ENCODE data around the gene MACROD1.
A peak's percentile ranks its signal among the peaks of the same experiment; 100 is the strongest.

MACROD1 gene

DNA sequence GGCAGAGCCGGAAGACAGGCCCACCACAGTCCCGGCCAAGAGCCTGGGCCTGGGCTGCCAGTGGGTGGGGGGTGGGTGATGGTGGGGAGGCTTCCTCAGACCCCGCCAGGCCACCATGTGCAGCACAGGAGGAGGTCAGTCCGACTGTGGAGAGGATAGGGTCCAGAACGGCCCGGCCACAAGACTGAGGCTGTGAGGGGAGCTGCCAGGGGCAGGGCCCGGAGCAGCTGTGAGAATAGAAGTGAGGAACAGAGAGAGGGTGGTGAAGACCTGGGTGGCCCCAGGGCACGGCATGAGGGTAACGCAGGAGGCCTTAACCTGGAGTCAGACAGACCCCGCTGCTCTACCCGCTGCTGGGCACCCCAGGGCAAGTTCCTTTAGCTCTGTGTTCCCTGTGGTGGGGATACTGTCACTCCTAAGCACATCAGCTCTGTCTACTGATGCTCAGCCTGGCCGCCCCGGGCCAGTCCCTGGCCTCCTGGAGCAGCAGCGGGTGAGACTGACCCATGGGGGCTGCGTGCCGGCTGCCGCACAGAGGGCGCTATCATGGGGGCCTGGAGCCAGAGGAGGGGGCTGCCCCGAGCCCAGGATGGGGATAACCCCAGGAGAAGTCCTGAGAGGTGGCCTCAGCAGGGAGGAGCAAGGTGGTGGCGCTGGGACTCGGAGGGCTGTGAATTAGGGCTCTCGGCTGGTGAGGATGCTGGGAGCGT is 42.3 kb upstream of the MACROD1 start:
- TF ChIP-seq, protein P1, sequence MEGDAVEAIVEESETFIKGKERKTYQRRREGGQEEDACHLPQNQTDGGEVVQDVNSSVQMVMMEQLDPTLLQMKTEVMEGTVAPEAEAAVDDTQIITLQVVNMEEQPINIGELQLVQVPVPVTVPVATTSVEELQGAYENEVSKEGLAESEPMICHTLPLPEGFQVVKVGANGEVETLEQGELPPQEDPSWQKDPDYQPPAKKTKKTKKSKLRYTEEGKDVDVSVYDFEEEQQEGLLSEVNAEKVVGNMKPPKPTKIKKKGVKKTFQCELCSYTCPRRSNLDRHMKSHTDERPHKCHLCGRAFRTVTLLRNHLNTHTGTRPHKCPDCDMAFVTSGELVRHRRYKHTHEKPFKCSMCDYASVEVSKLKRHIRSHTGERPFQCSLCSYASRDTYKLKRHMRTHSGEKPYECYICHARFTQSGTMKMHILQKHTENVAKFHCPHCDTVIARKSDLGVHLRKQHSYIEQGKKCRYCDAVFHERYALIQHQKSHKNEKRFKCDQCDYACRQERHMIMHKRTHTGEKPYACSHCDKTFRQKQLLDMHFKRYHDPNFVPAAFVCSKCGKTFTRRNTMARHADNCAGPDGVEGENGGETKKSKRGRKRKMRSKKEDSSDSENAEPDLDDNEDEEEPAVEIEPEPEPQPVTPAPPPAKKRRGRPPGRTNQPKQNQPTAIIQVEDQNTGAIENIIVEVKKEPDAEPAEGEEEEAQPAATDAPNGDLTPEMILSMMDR (IDR thresholded peaks at IDR 0.05; ENCODE audit: low read depth, low read length): no peak
- DNase-seq (ENCODE audit: low read depth in 2 of 2): no peak
- H3K4me3 ChIP-seq (replicated peaks in 1 of 2; ENCODE audit: low read depth in 2 of 2, low read length in 2 of 2): peak overlapping the region in 1 of 2 donors; percentile 30

DNA sequence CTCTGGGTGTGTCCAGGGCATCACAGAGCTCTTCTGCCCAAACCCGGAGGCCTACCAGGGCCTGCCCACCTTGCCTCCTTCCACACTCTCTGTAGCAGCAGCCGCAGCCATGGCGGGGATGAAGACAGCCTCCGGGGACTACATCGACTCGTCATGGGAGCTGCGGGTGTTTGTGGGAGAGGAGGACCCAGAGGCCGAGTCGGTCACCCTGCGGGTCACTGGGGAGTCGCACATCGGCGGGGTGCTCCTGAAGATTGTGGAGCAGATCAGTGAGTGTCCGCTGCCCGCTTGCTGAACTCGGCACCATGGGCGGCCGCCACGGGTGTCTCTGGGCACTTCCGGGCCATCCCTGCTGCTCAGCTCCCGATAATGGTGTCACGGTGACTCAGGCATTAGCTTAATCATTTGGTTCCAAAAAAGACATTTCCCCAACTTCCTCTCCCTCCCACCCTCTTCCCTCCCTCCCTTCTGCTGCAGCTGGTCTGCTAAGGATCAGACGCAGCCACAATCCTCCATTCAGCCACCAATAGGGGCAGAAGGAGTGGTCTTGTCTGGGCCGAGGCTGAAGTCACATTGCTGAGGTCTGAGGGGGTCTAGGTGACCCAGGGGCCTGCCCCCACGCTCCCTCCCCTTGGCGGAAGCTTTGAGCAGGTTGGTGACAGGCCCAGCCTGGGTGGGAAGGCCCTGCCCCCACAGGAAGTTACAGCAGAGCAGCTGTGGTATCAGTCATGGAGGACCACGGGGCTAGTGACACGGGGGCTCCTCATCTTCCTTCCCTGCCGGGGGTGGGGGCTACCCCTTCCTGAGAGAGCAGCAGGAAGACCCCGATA is 41.6 kb upstream of the MACROD1 start:
- TF ChIP-seq, protein P1 (IDR thresholded peaks at IDR 0.05; ENCODE audit: low read depth, low read length): no peak
- peak; percentile 79 to 90 for DNase-seq (ENCODE audit: low read depth in 2 of 2)
- H3K4me3 ChIP-seq (replicated peaks in 1 of 2; ENCODE audit: low read depth in 2 of 2, low read length in 2 of 2): peak overlapping the region in 1 of 2 donors; percentile 30

DNA sequence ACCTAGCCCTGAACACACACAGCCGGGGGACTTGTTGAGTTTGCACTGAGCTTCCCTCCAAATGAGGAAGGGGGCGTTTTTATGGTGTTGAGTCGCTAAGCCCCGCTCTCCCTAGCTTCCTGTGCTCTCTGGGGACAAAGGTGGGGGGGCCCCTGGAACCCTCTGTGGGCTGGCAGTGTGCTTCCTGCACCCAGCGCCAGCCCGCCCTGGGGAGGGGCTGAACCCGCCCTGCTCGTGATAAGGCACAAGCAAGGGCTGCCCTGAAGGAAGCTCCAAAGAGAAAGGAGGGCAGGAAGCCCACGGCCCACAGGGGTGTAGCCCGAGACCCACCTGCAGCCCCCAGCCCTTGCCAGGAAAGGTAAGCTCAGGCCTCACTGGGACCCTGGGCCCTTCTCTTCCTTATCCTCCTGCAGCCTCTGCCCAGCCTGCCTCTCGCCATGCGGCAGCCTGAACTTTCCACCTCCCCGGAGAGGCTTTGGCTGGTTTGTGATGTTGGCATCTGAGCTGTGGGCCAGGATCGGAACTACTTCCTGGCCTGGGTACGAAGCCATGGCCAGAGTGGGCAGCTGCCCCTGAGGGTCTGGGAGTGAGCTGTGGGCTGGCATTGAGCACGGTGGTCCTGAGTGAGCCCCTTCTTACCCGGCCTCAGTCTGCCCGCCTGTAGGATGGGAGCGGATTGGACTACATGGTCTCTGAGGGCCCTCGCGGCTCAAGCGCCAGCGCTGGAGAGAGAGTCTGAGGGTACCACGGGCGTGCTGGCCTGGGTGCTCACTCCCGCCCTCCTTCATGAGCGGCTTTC is 40.7 kb upstream of the MACROD1 start, which contains the start of gene FERMT3:
Gene FERMT3 (plus strand): TSS at position 265 of the 799 bp plus-strand sequence. CDS start 644 bp downstream, outside the sequence.
- no peak for DNase-seq (ENCODE audit: low read depth in 2 of 2)
- peak within 1 kb of the TSS in 1 of 2 donors; percentile 30 for H3K4me3 ChIP-seq (replicated peaks in 1 of 2; ENCODE audit: low read depth in 2 of 2, low read length in 2 of 2)
- TF ChIP-seq, protein P1 (IDR thresholded peaks at IDR 0.05; ENCODE audit: low read depth, low read length): no peak

- TF ChIP-seq, protein P1 (IDR thresholded peaks at IDR 0.05; ENCODE audit: low read depth, low read length): peak; percentile 73
- peak; percentile 96 to 98 for DNase-seq (ENCODE audit: low read depth in 2 of 2)
- H3K4me3 ChIP-seq (replicated peaks in 1 of 2; ENCODE audit: low read depth in 2 of 2, low read length in 2 of 2): no peak overlapping the region
Measured at GRCh38 chr11:64204464-64204989, 38.6 kb upstream of the MACROD1 start.

DNA sequence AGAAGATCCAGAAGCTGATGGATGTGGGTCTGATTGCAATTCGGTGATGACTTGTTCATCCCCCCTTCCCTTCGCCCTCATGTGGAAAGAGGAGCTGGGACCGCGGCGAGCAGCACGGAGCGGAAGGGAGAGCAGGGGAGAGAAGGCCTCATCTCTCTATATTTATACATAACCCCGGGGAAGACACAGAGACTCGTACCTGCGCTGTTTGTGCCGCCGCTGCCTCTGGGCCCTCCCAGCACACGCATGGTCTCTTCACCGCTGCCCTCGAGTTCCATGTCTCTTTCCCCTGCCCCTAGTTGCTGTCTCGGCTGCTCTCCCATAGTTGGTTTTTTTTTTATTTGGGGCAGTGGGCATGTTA is 38.1 kb upstream of the MACROD1 start:
- TF ChIP-seq, protein P1 (IDR thresholded peaks at IDR 0.05; ENCODE audit: low read depth, low read length): no peak
- H3K4me3 ChIP-seq (replicated peaks in 1 of 2; ENCODE audit: low read depth in 2 of 2, low read length in 2 of 2): no peak overlapping the region
- DNase-seq (ENCODE audit: low read depth in 2 of 2): no peak

DNA sequence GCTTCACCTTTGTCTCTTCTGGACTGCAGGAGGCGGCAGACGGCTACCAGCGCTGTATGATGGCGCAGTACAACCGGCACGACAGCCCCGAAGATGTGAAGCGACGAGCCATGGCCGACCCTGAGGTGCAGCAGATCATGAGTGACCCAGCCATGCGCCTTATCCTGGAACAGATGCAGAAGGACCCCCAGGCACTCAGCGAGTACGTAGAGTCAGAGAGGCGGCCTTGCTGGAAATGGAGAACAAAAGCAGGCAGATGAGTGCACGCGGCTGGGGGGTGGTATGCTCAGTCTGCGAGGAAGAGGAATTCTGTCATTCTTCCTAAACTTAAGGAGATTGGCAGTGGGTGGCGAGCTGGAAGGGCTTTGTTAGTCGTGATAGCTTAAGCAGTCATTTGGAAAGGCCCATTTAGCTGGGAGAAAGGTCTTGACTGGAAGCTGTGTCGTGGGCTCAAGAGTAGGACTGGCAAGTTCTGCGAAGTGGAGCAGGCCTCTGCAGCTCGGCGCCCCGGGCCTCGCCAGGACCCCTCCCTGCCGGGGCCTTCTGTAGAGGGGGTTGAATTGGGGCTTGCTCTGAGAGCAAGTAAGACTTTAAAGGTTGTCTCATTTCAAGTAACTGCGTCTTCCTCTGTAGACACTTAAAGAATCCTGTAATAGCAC is 37.6 kb upstream of the MACROD1 start:
- H3K4me3 ChIP-seq (replicated peaks in 1 of 2; ENCODE audit: low read depth in 2 of 2, low read length in 2 of 2): no peak overlapping the region
- TF ChIP-seq, protein P1 (IDR thresholded peaks at IDR 0.05; ENCODE audit: low read depth, low read length): no peak
- no peak for DNase-seq (ENCODE audit: low read depth in 2 of 2)
